Measurements from ENCODE around the gene RIT2.

RIT2 gene

DNA sequence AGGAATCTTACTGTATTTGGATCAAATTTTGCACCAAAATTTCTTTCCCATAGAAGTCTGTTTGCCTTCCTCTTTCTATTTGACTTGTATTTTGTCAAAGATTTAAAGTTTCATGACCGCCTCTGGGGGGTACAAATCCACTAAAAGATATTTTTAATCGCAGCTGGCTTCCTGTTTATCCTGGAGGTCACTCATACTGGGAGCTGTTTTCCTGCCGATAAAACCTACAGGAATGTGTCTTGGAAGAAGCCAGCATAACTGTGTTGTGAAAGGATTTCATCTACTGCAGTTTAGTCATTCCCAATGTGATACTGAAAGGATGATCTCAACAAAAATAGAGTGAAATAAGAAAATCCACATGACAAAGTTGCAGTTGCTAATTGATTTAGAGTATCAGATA, 184.0 kb downstream of the RIT2 start:
- peak overlapping the region; percentile 81 for H2AFZ ChIP-seq (ENCODE audit: low read length, unreplicated experiment)
- H3K4me3 ChIP-seq (ENCODE audit: low read depth, low read length) = peak overlapping the region; percentile 56
- peaks cover 18% of the 10 kb centered on the region for H3K4me1 ChIP-seq (ENCODE audit: control insufficient read depth, insufficient read depth, low read length, unreplicated experiment)
- no peaks in the 10 kb centered on the region for H3K27me3 ChIP-seq (ENCODE audit: insufficient read depth, low read length)
- no peaks in the 10 kb centered on the region for H3K79me2 ChIP-seq (ENCODE audit: control insufficient read depth, insufficient read depth, low read length, unreplicated experiment)
- peak overlapping the region; percentile 61 for H3K27ac ChIP-seq (ENCODE audit: low read depth, low read length)
- no peaks in the 10 kb centered on the region for H3K36me3 ChIP-seq (ENCODE audit: insufficient read depth, low read length)

DNA sequence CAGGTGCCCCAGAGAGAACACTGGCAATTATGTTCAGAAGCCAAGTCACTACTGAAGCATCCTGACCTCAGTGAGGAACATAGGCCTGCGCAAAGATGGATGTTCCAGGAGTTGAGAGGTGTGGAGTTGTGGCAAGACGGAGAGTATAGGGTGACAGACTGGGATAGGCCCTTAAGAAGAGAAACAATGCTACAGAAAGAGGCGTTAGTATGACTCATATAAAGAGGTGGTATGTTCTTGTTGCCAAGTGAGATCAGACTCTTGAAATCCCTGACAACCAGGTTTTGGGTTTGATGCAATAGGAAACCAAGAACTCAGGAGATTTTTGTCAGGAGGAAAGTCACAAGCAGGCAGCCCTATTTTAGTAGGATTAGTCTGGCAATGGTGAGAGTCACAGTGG, 185.6 kb downstream of the RIT2 start:
- no peak overlapping the region for H3K27ac ChIP-seq (ENCODE audit: low read depth, low read length)
- H3K4me1 ChIP-seq (ENCODE audit: control insufficient read depth, insufficient read depth, low read length, unreplicated experiment) = peaks cover 18% of the 10 kb centered on the region
- no peaks in the 10 kb centered on the region for H3K36me3 ChIP-seq (ENCODE audit: insufficient read depth, low read length)
- H3K27me3 ChIP-seq (ENCODE audit: insufficient read depth, low read length) = no peaks in the 10 kb centered on the region
- H2AFZ ChIP-seq (ENCODE audit: low read length, unreplicated experiment) = no peak overlapping the region
- H3K79me2 ChIP-seq (ENCODE audit: control insufficient read depth, insufficient read depth, low read length, unreplicated experiment) = no peaks in the 10 kb centered on the region
- no peak overlapping the region for H3K4me3 ChIP-seq (ENCODE audit: low read depth, low read length)

DNA sequence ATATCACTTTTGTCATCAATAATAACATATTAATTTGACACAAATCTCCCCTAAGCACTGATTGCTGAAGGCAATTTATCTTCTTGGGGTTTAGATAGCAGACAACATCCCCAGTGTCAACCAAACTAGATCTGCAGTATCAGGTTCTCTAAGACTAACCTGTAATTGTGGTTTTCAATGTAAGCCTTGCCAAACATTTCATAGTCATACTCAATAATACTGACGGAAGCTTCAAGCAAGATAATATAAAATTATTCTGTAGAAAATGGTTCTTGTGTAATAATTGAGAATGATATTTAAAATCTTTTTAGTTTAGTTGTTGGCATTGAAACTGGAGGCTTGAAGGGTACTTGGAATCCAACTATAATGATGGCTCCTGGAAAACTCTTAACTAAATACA, 186.3 kb downstream of the RIT2 start:
- Histone ChIP-seq H3K4me3 (ENCODE audit: low read depth, low read length) (no peak overlapping the region), H3K27ac (ENCODE audit: low read depth, low read length) (no peak overlapping the region), H3K36me3 (ENCODE audit: insufficient read depth, low read length) (no peaks in the 10 kb centered on the region), H3K27me3 (ENCODE audit: insufficient read depth, low read length) (no peaks in the 10 kb centered on the region), H2AFZ (ENCODE audit: low read length, unreplicated experiment) (no peak overlapping the region), H3K4me1 (ENCODE audit: control insufficient read depth, insufficient read depth, low read length, unreplicated experiment) (peaks cover 18% of the 10 kb centered on the region), H3K79me2 (ENCODE audit: control insufficient read depth, insufficient read depth, low read length, unreplicated experiment) (no peaks in the 10 kb centered on the region)

DNA sequence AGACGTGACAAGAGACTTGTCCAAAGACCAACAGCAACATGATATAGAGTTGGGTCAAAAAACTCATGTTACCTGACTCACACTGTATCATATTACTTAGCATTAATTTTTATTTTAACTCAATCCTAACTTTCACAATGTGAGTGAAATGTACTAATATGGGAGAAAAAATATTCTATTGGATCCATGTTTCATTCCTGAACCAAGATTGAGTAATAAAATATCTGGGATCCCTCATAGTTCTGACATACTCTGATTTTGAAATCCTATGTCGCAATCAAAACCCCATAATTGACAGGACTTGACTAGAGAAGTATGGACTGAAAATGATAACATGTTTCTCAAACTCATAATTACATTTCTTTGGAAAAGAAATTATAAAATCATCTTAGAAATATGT, 190.4 kb downstream of the RIT2 start:
- no peak overlapping the region for H3K4me3 ChIP-seq (ENCODE audit: low read depth, low read length)
- H3K27ac ChIP-seq (ENCODE audit: low read depth, low read length) = no peak overlapping the region
- H3K27me3 ChIP-seq (ENCODE audit: insufficient read depth, low read length) = no peaks in the 10 kb centered on the region
- no peaks in the 10 kb centered on the region for H3K36me3 ChIP-seq (ENCODE audit: insufficient read depth, low read length)
- no peak overlapping the region for H2AFZ ChIP-seq (ENCODE audit: low read length, unreplicated experiment)
- H3K4me1 ChIP-seq (ENCODE audit: control insufficient read depth, insufficient read depth, low read length, unreplicated experiment) = no peaks in the 10 kb centered on the region
- no peaks in the 10 kb centered on the region for H3K79me2 ChIP-seq (ENCODE audit: control insufficient read depth, insufficient read depth, low read length, unreplicated experiment)

DNA sequence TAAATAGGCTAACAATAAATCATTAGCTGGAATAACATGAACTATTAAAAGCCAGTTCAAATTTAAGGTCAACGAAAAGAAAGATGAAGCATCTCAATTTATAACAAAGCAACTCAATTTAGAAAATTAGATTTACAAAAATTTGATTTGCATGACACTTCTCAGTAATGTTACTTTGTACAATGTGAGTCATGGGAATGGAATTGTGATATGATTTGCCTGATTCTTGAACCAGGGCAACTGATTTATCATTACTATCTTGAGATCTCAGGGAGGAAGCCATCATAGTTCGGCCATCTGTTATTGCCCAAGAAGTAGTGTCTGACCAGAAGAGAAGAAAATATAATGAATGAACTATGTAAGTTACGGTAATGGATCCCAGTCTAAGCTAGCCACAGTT, 193.1 kb downstream of the RIT2 start:
- H3K4me1 ChIP-seq (ENCODE audit: control insufficient read depth, insufficient read depth, low read length, unreplicated experiment) = no peaks in the 10 kb centered on the region
- no peak overlapping the region for H2AFZ ChIP-seq (ENCODE audit: low read length, unreplicated experiment)
- no peak overlapping the region for H3K27ac ChIP-seq (ENCODE audit: low read depth, low read length)
- H3K79me2 ChIP-seq (ENCODE audit: control insufficient read depth, insufficient read depth, low read length, unreplicated experiment) = no peaks in the 10 kb centered on the region
- H3K4me3 ChIP-seq (ENCODE audit: low read depth, low read length) = no peak overlapping the region
- H3K27me3 ChIP-seq (ENCODE audit: insufficient read depth, low read length) = no peaks in the 10 kb centered on the region
- H3K36me3 ChIP-seq (ENCODE audit: insufficient read depth, low read length) = no peaks in the 10 kb centered on the region

DNA sequence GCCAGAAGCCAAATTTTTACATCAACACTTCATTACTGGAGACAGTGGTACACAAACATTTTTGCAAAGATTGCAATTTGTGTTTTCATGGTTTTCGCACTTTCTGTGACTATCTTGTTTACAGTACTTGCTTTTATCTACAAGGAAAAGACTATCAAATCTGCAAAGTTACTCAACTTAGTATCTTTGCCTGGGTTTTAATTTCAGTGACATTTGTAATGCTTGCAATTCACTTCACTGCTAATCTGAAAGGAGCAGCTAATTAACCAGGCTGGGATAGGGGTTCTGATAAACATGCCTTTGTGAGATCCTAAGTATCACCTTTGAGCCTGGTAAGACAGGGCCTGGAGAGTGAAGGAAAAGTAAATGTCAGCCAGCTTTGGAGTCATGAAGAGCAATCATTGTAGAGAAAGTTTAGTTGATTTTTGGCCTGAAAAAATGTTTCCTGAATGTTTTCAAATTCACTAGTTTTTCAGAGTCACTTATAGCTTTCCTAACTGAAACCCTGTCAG, 194.2 kb downstream of the RIT2 start:
- H3K27ac ChIP-seq (ENCODE audit: low read depth, low read length) = no peak overlapping the region
- no peaks in the 10 kb centered on the region for H3K79me2 ChIP-seq (ENCODE audit: control insufficient read depth, insufficient read depth, low read length, unreplicated experiment)
- H3K27me3 ChIP-seq (ENCODE audit: insufficient read depth, low read length) = no peaks in the 10 kb centered on the region
- H3K4me3 ChIP-seq (ENCODE audit: low read depth, low read length) = no peak overlapping the region
- no peak overlapping the region for H2AFZ ChIP-seq (ENCODE audit: low read length, unreplicated experiment)
- H3K36me3 ChIP-seq (ENCODE audit: insufficient read depth, low read length) = no peaks in the 10 kb centered on the region
- H3K4me1 ChIP-seq (ENCODE audit: control insufficient read depth, insufficient read depth, low read length, unreplicated experiment) = no peaks in the 10 kb centered on the region

DNA sequence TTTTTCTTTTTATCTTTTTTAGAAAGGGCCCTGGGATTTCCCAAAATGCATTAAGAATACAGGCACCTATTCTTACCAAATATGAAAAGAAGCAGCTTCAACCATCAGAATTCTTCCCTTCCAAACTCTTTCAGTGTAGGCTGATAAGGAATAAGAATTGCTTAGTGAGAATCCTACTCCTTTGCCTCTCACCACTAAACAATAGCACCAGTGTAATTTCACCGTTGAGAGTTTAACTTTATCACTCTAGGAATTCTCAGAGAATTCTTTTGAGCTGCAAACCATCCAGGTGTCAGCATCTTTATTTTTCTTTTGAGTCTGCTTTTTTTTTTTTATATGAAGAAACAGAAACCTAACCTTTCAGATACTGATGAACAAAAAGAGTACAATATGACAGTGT, 194.9 kb downstream of the RIT2 start:
- no peaks in the 10 kb centered on the region for H3K27me3 ChIP-seq (ENCODE audit: insufficient read depth, low read length)
- H3K79me2 ChIP-seq (ENCODE audit: control insufficient read depth, insufficient read depth, low read length, unreplicated experiment) = no peaks in the 10 kb centered on the region
- H3K4me1 ChIP-seq (ENCODE audit: control insufficient read depth, insufficient read depth, low read length, unreplicated experiment) = no peaks in the 10 kb centered on the region
- no peak overlapping the region for H2AFZ ChIP-seq (ENCODE audit: low read length, unreplicated experiment)
- no peak overlapping the region for H3K27ac ChIP-seq (ENCODE audit: low read depth, low read length)
- H3K4me3 ChIP-seq (ENCODE audit: low read depth, low read length) = no peak overlapping the region
- no peaks in the 10 kb centered on the region for H3K36me3 ChIP-seq (ENCODE audit: insufficient read depth, low read length)

DNA sequence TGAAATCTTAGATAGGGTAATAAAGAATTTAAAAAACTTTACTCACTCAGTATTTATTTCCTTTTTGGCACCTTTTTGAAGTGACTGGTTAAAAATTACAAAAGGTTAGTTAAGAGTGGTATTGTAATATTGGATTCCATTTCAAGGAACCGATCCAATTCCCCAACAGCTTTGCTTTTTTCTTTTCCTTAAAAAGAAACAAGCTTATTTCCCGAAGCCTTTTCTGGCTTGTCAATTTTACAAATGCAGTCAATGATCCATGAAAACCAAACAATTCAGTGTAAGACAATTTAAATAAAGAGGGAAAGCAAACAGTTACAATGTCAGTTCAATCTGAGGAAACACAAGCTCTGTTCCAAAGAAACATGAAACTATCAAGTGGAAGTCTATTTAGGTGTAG, 200.2 kb downstream of the RIT2 start:
- Histone ChIP-seq H3K27me3 (ENCODE audit: insufficient read depth, low read length) (no peaks in the 10 kb centered on the region), H3K36me3 (ENCODE audit: insufficient read depth, low read length) (no peaks in the 10 kb centered on the region), H3K27ac (ENCODE audit: low read depth, low read length) (no peak overlapping the region), H3K79me2 (ENCODE audit: control insufficient read depth, insufficient read depth, low read length, unreplicated experiment) (no peaks in the 10 kb centered on the region), H3K4me3 (ENCODE audit: low read depth, low read length) (no peak overlapping the region), H2AFZ (ENCODE audit: low read length, unreplicated experiment) (no peak overlapping the region), H3K4me1 (ENCODE audit: control insufficient read depth, insufficient read depth, low read length, unreplicated experiment) (no peaks in the 10 kb centered on the region)

DNA sequence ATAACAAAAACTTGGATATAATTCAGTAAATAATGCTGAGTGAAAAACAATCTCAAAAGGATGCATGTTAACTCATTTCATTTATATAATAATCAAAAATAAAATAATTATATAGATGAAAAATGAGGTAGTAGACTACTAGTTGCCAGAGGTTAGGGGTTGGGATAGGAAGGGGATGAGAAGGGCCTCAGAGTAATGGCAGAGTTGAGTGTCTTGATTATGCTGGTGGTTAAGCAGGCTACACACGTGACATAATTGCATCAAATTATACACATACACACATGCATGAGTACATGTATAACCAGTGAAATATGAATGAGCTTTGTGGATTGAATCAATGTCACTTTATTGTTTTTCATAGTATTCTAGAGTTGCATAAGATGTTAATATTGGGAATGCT, 201.0 kb downstream of the RIT2 start:
- H3K36me3 ChIP-seq (ENCODE audit: insufficient read depth, low read length) = no peaks in the 10 kb centered on the region
- H3K27ac ChIP-seq (ENCODE audit: low read depth, low read length) = no peak overlapping the region
- no peaks in the 10 kb centered on the region for H3K79me2 ChIP-seq (ENCODE audit: control insufficient read depth, insufficient read depth, low read length, unreplicated experiment)
- H3K27me3 ChIP-seq (ENCODE audit: insufficient read depth, low read length) = no peaks in the 10 kb centered on the region
- H3K4me1 ChIP-seq (ENCODE audit: control insufficient read depth, insufficient read depth, low read length, unreplicated experiment) = no peaks in the 10 kb centered on the region
- no peak overlapping the region for H3K4me3 ChIP-seq (ENCODE audit: low read depth, low read length)
- no peak overlapping the region for H2AFZ ChIP-seq (ENCODE audit: low read length, unreplicated experiment)

DNA sequence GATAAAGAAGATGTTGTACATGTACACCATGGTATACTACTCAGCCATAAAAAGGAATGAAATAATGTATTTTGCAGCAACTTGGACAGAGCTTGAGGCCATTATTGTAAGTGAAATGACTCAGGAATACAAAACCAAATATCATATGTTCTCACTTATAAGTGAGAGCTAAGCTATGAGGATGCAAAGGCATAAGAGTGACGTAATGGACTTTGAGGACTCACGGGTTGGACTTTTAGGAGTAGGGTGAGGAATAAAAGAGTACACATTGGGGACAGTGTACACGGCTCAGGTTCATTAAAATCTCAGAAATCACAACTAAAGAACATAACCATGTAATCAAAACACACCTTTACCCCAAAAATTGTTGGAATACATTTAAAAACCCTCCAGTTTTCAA, 206.4 kb downstream of the RIT2 start:
- H3K4me3 ChIP-seq (ENCODE audit: low read depth, low read length) = no peak overlapping the region
- no peaks in the 10 kb centered on the region for H3K4me1 ChIP-seq (ENCODE audit: control insufficient read depth, insufficient read depth, low read length, unreplicated experiment)
- H2AFZ ChIP-seq (ENCODE audit: low read length, unreplicated experiment) = no peak overlapping the region
- no peaks in the 10 kb centered on the region for H3K36me3 ChIP-seq (ENCODE audit: insufficient read depth, low read length)
- H3K79me2 ChIP-seq (ENCODE audit: control insufficient read depth, insufficient read depth, low read length, unreplicated experiment) = no peaks in the 10 kb centered on the region
- H3K27ac ChIP-seq (ENCODE audit: low read depth, low read length) = no peak overlapping the region
- H3K27me3 ChIP-seq (ENCODE audit: insufficient read depth, low read length) = no peaks in the 10 kb centered on the region

DNA sequence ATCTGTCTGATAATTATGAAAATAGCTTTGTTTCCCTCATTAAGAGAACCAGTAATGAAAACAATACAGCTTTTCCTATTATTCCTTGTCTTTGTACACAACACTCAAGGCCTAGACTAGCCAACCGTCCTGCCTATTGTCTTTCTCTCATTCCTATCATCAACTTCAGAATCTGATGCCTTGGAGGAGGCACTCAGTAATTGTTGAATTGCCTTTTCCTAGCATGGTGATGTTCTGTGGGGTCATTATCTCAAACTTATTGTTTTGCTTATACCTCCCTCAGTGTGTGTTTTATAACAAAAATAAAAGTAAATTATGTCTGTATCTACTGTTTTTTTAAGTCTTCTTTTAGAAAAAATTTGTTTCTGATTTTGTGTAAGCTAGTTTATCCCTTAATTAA, 208.7 kb downstream of the RIT2 start:
- no peak overlapping the region for H3K4me3 ChIP-seq (ENCODE audit: low read depth, low read length)
- no peaks in the 10 kb centered on the region for H3K36me3 ChIP-seq (ENCODE audit: insufficient read depth, low read length)
- H2AFZ ChIP-seq (ENCODE audit: low read length, unreplicated experiment) = no peak overlapping the region
- H3K27me3 ChIP-seq (ENCODE audit: insufficient read depth, low read length) = no peaks in the 10 kb centered on the region
- no peaks in the 10 kb centered on the region for H3K4me1 ChIP-seq (ENCODE audit: control insufficient read depth, insufficient read depth, low read length, unreplicated experiment)
- H3K27ac ChIP-seq (ENCODE audit: low read depth, low read length) = no peak overlapping the region
- H3K79me2 ChIP-seq (ENCODE audit: control insufficient read depth, insufficient read depth, low read length, unreplicated experiment) = no peaks in the 10 kb centered on the region

Measured in ACC112 (cell line).